ENCODE results near the gene ECHS1. TPM values are rescaled to one million over a fixed set of nuclear protein-coding genes. Genes with fewer than 3 reads are reported as not detected.

ECHS1 gene
- total and polyA plus RNA-seq, 2 donors (not counting 3 experiments of a cell fraction or from before 2014, with no cell fraction given) = 46.2 to 108 TPM

GRCh38 chr10:133393401-133394063 is 20.4 kb upstream of the ECHS1 start:
- peaks cover 3 to 5% of the 10 kb centered on the region in 2 experiments for H3K36me3 ChIP-seq (ENCODE audit: control insufficient read depth in 2 of 2, extremely low read depth in 1 of 2, insufficient read depth in 2 of 2, low read length in 2 of 2)
- dilution Hi-C loops (cut with MboI; ENCODE audit: extremely low pct_ligation_motif_present, low sequenced_read_pairs) (no loop called here), intact Hi-C loops (cut with micrococcal nuclease) (loop anchor here (1.0 to 5.0 kb wide), 4 partner anchors 15 to 86 kb away; partner anchors contain the start of genes ECHS1, TUBGCP2 and ZNF511)
- peak overlapping the region; percentile 45 for H2AFZ ChIP-seq (ENCODE audit: low read depth, low read length)
- H4K20me1 ChIP-seq (replicated peaks; ENCODE audit: control insufficient read depth, extremely low read depth, insufficient read depth, low read length) = no peaks in the 10 kb centered on the region
- peak overlapping the region in 2 of 3 experiments; percentile 25 to 83 for H3K4me3 ChIP-seq (replicated peaks in 1 of 3; ENCODE audit: insufficient read depth in 1 of 3, low read depth in 1 of 3, low read length in 3 of 3)
- peak overlapping the region; percentile 73 for H3K4me2 ChIP-seq (ENCODE audit: insufficient read depth, low read length)
- H3K79me2 ChIP-seq (ENCODE audit: control insufficient read depth, insufficient read depth, low read length) = peaks cover 31% of the 10 kb centered on the region
- no peaks in the 10 kb centered on the region for H3K9me1 ChIP-seq (replicated peaks; ENCODE audit: control insufficient read depth, extremely low read depth, insufficient read depth, low read length)
- TF ChIP-seq POLR2A (IDR thresholded peaks at IDR 0.05; ENCODE audit: low read depth, low read length) = no peak
- no peak for TF ChIP-seq EZH2 (IDR thresholded peaks at IDR 0.05; ENCODE audit: borderline replicate concordance, low read depth, low read length, severe bottlenecking)
- FAIRE-seq (no peak), DNase-seq (ENCODE audit: low read depth, low spot score) (no peak)
- H3K9ac ChIP-seq (replicated peaks; ENCODE audit: extremely low read depth, insufficient read depth, low read length) = peak overlapping the region; percentile 76
- no peak overlapping the region for H3K27ac ChIP-seq (ENCODE audit: insufficient read depth, low read depth, low read length)
- CTCF ChIA-PET = no interaction called here
- no peaks in the 10 kb centered on the region for H3K27me3 ChIP-seq (ENCODE audit: control insufficient read depth in 2 of 2, insufficient read depth in 2 of 2, low read length in 2 of 2)
- peaks cover 9% of the 10 kb centered on the region for H3K4me1 ChIP-seq (ENCODE audit: control insufficient read depth, extremely low read depth, insufficient read depth, low read length)
- no peaks in the 10 kb centered on the region for H3K9me3 ChIP-seq (replicated peaks; ENCODE audit: control insufficient read depth, insufficient read depth, low read length)
- POLR2A ChIA-PET = no interaction called here
- BruUV-seq (replicated peaks) = no TSS peak

GRCh38 chr10:133391761-133392518 is 18.8 kb upstream of the ECHS1 start:
- POLR2A ChIA-PET = no interaction called here
- intact Hi-C loops (cut with micrococcal nuclease) = loop anchor here (5.0 kb wide), 1 partner anchor 85 kb away; the partner anchor contains the start of genes TUBGCP2 and ZNF511
- no peak for TF ChIP-seq EZH2 (IDR thresholded peaks at IDR 0.05; ENCODE audit: borderline replicate concordance, low read depth, low read length, severe bottlenecking)
- TF ChIP-seq MYC (IDR thresholded peaks at IDR 0.05; ENCODE audit: low read depth, low read length) = no peak

More at GRCh38 chr10:133391761-133392518, 18.8 kb upstream of the ECHS1 start:
- H3K4me1 ChIP-seq (ENCODE audit: control insufficient read depth, extremely low read depth, insufficient read depth, low read length) = peaks cover 9% of the 10 kb centered on the region
- CTCF ChIA-PET = interaction anchor here (0.7 to 0.9 kb wide), 2 partner anchors 62 to 68 kb away, joined by 3 to 4 read pairs; no protein-coding TSS in a partner anchor
- dilution Hi-C loops (cut with MboI; ENCODE audit: extremely low pct_ligation_motif_present, low sequenced_read_pairs) = no loop called here
- H3K27me3 ChIP-seq (ENCODE audit: control insufficient read depth in 2 of 2, insufficient read depth in 2 of 2, low read length in 2 of 2) = no peaks in the 10 kb centered on the region
- no peak overlapping the region for H3K4me3 ChIP-seq (replicated peaks in 1 of 3; ENCODE audit: insufficient read depth in 1 of 3, low read depth in 1 of 3, low read length in 3 of 3)
- no peak overlapping the region for H3K4me2 ChIP-seq (ENCODE audit: insufficient read depth, low read length)
- FAIRE-seq (no peak), DNase-seq (ENCODE audit: low read depth, low spot score) (no peak)
- H3K9me3 ChIP-seq (replicated peaks; ENCODE audit: control insufficient read depth, insufficient read depth, low read length) = no peaks in the 10 kb centered on the region
- no peaks in the 10 kb centered on the region for H4K20me1 ChIP-seq (replicated peaks; ENCODE audit: control insufficient read depth, extremely low read depth, insufficient read depth, low read length)
- H3K9me1 ChIP-seq (replicated peaks; ENCODE audit: control insufficient read depth, extremely low read depth, insufficient read depth, low read length) = no peaks in the 10 kb centered on the region
- no peak overlapping the region for H3K27ac ChIP-seq (ENCODE audit: insufficient read depth, low read depth, low read length)
- no TSS peak for BruUV-seq (replicated peaks)
- H3K9ac ChIP-seq (replicated peaks; ENCODE audit: extremely low read depth, insufficient read depth, low read length) = no peak overlapping the region
- peaks cover 23% of the 10 kb centered on the region for H3K79me2 ChIP-seq (ENCODE audit: control insufficient read depth, insufficient read depth, low read length)
- peaks cover 0 to 5% of the 10 kb centered on the region in 2 experiments for H3K36me3 ChIP-seq (ENCODE audit: control insufficient read depth in 2 of 2, extremely low read depth in 1 of 2, insufficient read depth in 2 of 2, low read length in 2 of 2)
- no peak overlapping the region for H2AFZ ChIP-seq (ENCODE audit: low read depth, low read length)

Data from endothelial cell of umbilical vein (primary cell).